ENCODE results near the gene PTTG2. TPM values are rescaled to one million over a fixed set of nuclear protein-coding genes. Genes with fewer than 3 reads are reported as not detected.
A peak's percentile ranks its signal among the peaks of the same experiment; 100 is the strongest.

The PTTG2 gene
- total RNA-seq, 1 donor from 2014 or later = 2.5 TPM

DNA sequence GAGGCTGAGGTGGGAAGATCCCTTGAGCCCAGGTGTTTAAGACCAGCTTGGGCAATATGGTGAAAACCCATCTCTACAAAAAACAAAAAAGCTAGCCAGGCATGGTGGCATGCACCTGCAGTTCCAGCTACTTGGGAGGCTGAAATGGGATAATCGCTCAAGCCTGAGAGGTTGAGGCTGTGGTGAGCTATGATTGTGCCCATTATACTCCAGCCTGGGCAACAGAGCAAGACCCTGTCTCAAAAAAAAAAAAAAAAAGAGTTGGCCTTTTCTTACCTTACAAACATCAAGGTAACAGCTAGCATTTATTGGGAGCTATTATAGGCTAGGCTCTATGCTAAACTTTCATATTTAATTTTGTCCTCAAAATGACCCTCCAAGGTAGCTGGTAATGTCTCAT is 43.4 kb downstream of the PTTG2 start:
- no peak overlapping the region for H3K27ac ChIP-seq
- intact Hi-C loops (cut with DNase I) = no loop called here

GRCh38 chr4:38004062-38004461 is 43.9 kb downstream of the PTTG2 start:
- Histone ChIP-seq H3K9me3 (no peaks in the 10 kb centered on the region), H3K27ac (peak overlapping the region; percentile 31), H3K27me3 (no peaks in the 10 kb centered on the region), H3K4me3 (no peak overlapping the region), H3K4me1 (peaks cover 11% of the 10 kb centered on the region), H3K36me3 (no peaks in the 10 kb centered on the region)
- intact Hi-C loops (cut with DNase I) = no loop called here
- DNase-seq (ENCODE audit: extremely low spot score in 2 of 2) = no peak
- TF ChIP-seq, protein P1, sequence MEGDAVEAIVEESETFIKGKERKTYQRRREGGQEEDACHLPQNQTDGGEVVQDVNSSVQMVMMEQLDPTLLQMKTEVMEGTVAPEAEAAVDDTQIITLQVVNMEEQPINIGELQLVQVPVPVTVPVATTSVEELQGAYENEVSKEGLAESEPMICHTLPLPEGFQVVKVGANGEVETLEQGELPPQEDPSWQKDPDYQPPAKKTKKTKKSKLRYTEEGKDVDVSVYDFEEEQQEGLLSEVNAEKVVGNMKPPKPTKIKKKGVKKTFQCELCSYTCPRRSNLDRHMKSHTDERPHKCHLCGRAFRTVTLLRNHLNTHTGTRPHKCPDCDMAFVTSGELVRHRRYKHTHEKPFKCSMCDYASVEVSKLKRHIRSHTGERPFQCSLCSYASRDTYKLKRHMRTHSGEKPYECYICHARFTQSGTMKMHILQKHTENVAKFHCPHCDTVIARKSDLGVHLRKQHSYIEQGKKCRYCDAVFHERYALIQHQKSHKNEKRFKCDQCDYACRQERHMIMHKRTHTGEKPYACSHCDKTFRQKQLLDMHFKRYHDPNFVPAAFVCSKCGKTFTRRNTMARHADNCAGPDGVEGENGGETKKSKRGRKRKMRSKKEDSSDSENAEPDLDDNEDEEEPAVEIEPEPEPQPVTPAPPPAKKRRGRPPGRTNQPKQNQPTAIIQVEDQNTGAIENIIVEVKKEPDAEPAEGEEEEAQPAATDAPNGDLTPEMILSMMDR (IDR thresholded peaks at IDR 0.05) = no peak
- no peak for TF ChIP-seq POLR2AphosphoS5 (IDR thresholded peaks at IDR 0.05; ENCODE audit: insufficient read depth in 1 of 2, low read depth in 1 of 2)
- no peak for TF ChIP-seq POLR2A (IDR thresholded peaks at IDR 0.05)

More for the DNA sequence above, 43.4 kb downstream of the PTTG2 start:
- no peaks in the 10 kb centered on the region for H3K27me3 ChIP-seq
- TF ChIP-seq POLR2AphosphoS5 (IDR thresholded peaks at IDR 0.05; ENCODE audit: insufficient read depth in 1 of 2, low read depth in 1 of 2) = no peak
- TF ChIP-seq, protein P1 (IDR thresholded peaks at IDR 0.05) = no peak
- TF ChIP-seq POLR2A (IDR thresholded peaks at IDR 0.05) = no peak
- H3K9me3 ChIP-seq = no peaks in the 10 kb centered on the region
- H3K4me1 ChIP-seq = peaks cover 11% of the 10 kb centered on the region
- DNase-seq (ENCODE audit: extremely low spot score in 2 of 2) = no peak
- H3K4me3 ChIP-seq = no peak overlapping the region
- H3K36me3 ChIP-seq = no peaks in the 10 kb centered on the region

- H3K36me3 ChIP-seq = no peaks in the 10 kb centered on the region
- H3K27me3 ChIP-seq = no peaks in the 10 kb centered on the region
- no peak for TF ChIP-seq POLR2AphosphoS5 (IDR thresholded peaks at IDR 0.05; ENCODE audit: insufficient read depth in 1 of 2, low read depth in 1 of 2)
- no peaks in the 10 kb centered on the region for H3K9me3 ChIP-seq
- no peak overlapping the region for H3K4me3 ChIP-seq
- peak overlapping the region; percentile 37 for H3K27ac ChIP-seq
- peaks cover 12% of the 10 kb centered on the region for H3K4me1 ChIP-seq
- DNase-seq (ENCODE audit: extremely low spot score in 2 of 2) = no peak
- intact Hi-C loops (cut with DNase I) = no loop called here
These were observed 44.7 kb downstream of the PTTG2 start for GRCh38 chr4:38004887-38005286.

- no peaks in the 10 kb centered on the region for H3K9me3 ChIP-seq
- H3K36me3 ChIP-seq = no peaks in the 10 kb centered on the region
- H3K27me3 ChIP-seq = no peaks in the 10 kb centered on the region
- H3K4me1 ChIP-seq = peaks cover 20% of the 10 kb centered on the region
- H3K4me3 ChIP-seq = no peak overlapping the region
- H3K27ac ChIP-seq = peak overlapping the region; percentile 37
- intact Hi-C loops (cut with DNase I) = no loop called here
- no peak for DNase-seq (ENCODE audit: extremely low spot score in 2 of 2)
- TF ChIP-seq, protein P1 (IDR thresholded peaks at IDR 0.05) = no peak
- TF ChIP-seq POLR2A (IDR thresholded peaks at IDR 0.05) (no peak), POLR2AphosphoS5 (IDR thresholded peaks at IDR 0.05; ENCODE audit: insufficient read depth in 1 of 2, low read depth in 1 of 2) (no peak)
These were observed 45.4 kb downstream of the PTTG2 start for GRCh38 chr4:38005637-38006036.

- Histone ChIP-seq H3K4me1 (peaks cover 20% of the 10 kb centered on the region), H3K27me3 (no peaks in the 10 kb centered on the region), H3K4me3 (no peak overlapping the region), H3K9me3 (no peaks in the 10 kb centered on the region), H3K27ac (no peak overlapping the region), H3K36me3 (no peaks in the 10 kb centered on the region)
- intact Hi-C loops (cut with DNase I) = no loop called here
- TF ChIP-seq POLR2A (IDR thresholded peaks at IDR 0.05) (no peak), POLR2AphosphoS5 (IDR thresholded peaks at IDR 0.05; ENCODE audit: insufficient read depth in 1 of 2, low read depth in 1 of 2) (no peak)
- TF ChIP-seq, protein P1 (IDR thresholded peaks at IDR 0.05) = no peak
- no peak for DNase-seq (ENCODE audit: extremely low spot score in 2 of 2)
These were observed 47.4 kb downstream of the PTTG2 start for GRCh38 chr4:38007645-38008044.
